H9 (cell line): Measurements from ENCODE around the gene DHRS9. TPM values are rescaled to one million over a fixed set of nuclear protein-coding genes. Genes with fewer than 3 reads are reported as not detected.

Experiments
- DNase-seq: peaks from one replicate; pipeline ENCODE4 v3.0.0-alpha.2; 2017
- H2AFZ ChIP-seq: one replicate; pipeline ENCODE4 v1.6.1; 2013; ENCODE audit warnings: mild to moderate bottlenecking, low read length, control low read depth, moderate library complexity
- H2AK5ac ChIP-seq: 2 replicates; pipeline ENCODE4 v1.6.1; 2013; ENCODE audit warnings: low read length, control low read depth, mixed read lengths; ENCODE audit not compliant: insufficient read length
- H2BK120ac ChIP-seq: one replicate; pipeline ENCODE4 v1.6.1; 2013; ENCODE audit warnings: low read depth, mild to moderate bottlenecking, low read length, control low read depth, inconsistent platforms; ENCODE audit not compliant: poor library complexity, severe bottlenecking
- H2BK12ac ChIP-seq: 2 replicates; pipeline ENCODE4 v1.6.1; 2013; ENCODE audit warnings: low read length, control low read depth, mixed read lengths, low read depth; ENCODE audit not compliant: insufficient read length
- H2BK15ac ChIP-seq: 2 replicates; pipeline ENCODE4 v1.6.1; 2013; ENCODE audit warnings: low read depth, low read length, control low read depth
- H2BK20ac ChIP-seq: one replicate; pipeline ENCODE4 v1.6.1; 2013; ENCODE audit warnings: low read depth, mild to moderate bottlenecking, low read length, control low read depth, inconsistent platforms; ENCODE audit not compliant: poor library complexity, severe bottlenecking
- H2BK5ac ChIP-seq: 2 replicates; pipeline ENCODE4 v1.6.1; 2013; ENCODE audit warnings: low read length, control low read depth, mixed read lengths; ENCODE audit not compliant: insufficient read length
- H3K14ac ChIP-seq: 2 replicates; pipeline ENCODE4 v1.6.1; 2013; ENCODE audit warnings: low read length, control low read depth; ENCODE audit not compliant: insufficient read depth
- H3K18ac ChIP-seq: 2 replicates; pipeline ENCODE4 v1.6.1; 2013; ENCODE audit warnings: low read depth, mild to moderate bottlenecking, mixed read lengths, low read length, control low read depth; ENCODE audit not compliant: insufficient read length
- H3K23ac ChIP-seq: 2 replicates; pipeline ENCODE4 v1.6.1; 2013; ENCODE audit warnings: low read length, control low read depth, mixed read lengths, low read depth; ENCODE audit not compliant: insufficient read length
- H3K23me2 ChIP-seq: 2 replicates; pipeline ENCODE4 v1.6.1; 2013; ENCODE audit warnings: low read depth, mild to moderate bottlenecking, mixed read lengths, low read length, control low read depth; ENCODE audit not compliant: insufficient read length, poor library complexity, severe bottlenecking
- H3K27ac ChIP-seq: 2 replicates; pipeline ENCODE4 v1.5.1; 2013; ENCODE audit warnings: low read length, control low read depth, mixed read lengths, low read depth; ENCODE audit not compliant: insufficient read length
- H3K27me3 ChIP-seq: 2 replicates; pipeline ENCODE4 v1.6.1; 2013; ENCODE audit warnings: low read length, control low read depth, inconsistent platforms; ENCODE audit not compliant: insufficient read depth
- H3K4ac ChIP-seq: 2 replicates; pipeline ENCODE4 v1.6.1; 2013; ENCODE audit warnings: low read depth, mild to moderate bottlenecking, control low read depth, inconsistent platforms, low read length, moderate library complexity
- H3K4me1 ChIP-seq: 2 replicates; pipeline ENCODE4 v1.6.1; 2013; ENCODE audit warnings: low read length, control low read depth, inconsistent platforms; ENCODE audit not compliant: insufficient read depth
- H3K4me2 ChIP-seq: 2 replicates; pipeline ENCODE4 v1.6.1; 2013; ENCODE audit warnings: low read length, control low read depth, mixed read lengths; ENCODE audit not compliant: insufficient read length, insufficient read depth
- H3K56ac ChIP-seq: 2 replicates; pipeline ENCODE4 v1.6.1; 2013; ENCODE audit warnings: low read depth, mild to moderate bottlenecking, mixed read lengths, low read length, control low read depth; ENCODE audit not compliant: insufficient read length
- H3K79me1 ChIP-seq: 2 replicates; pipeline ENCODE4 v1.6.1; 2013; ENCODE audit warnings: low read depth, mild to moderate bottlenecking, moderate library complexity, low read length, control low read depth, inconsistent platforms; ENCODE audit not compliant: insufficient read depth, poor library complexity, severe bottlenecking
- H3K79me2 ChIP-seq: 2 replicates; pipeline ENCODE4 v1.6.1; 2013; ENCODE audit warnings: low read length, control low read depth, inconsistent platforms; ENCODE audit not compliant: insufficient read depth
- H3K9ac ChIP-seq: 2 replicates; pipeline ENCODE4 v1.6.1; 2013; ENCODE audit warnings: low read length, control low read depth, mixed read lengths; ENCODE audit not compliant: insufficient read length; ENCODE audit errors: extremely low read depth
- H3K9me3 ChIP-seq: one replicate; pipeline ENCODE4 v1.6.1; 2013; ENCODE audit warnings: low read depth, low read length, inconsistent platforms; ENCODE audit not compliant: control insufficient read depth
- H3T11ph ChIP-seq: one replicate; pipeline ENCODE4 v1.6.1; 2013; ENCODE audit warnings: mild to moderate bottlenecking, low read length, control low read depth, inconsistent platforms
- H4K20me1 ChIP-seq: one replicate; pipeline ENCODE4 v1.6.1; 2013; ENCODE audit not compliant: control insufficient read depth, insufficient read length, insufficient read depth
- H4K5ac ChIP-seq: 2 replicates; pipeline ENCODE4 v1.6.1; 2013; ENCODE audit warnings: low read depth, mild to moderate bottlenecking, mixed read lengths, low read length, control low read depth; ENCODE audit not compliant: insufficient read length
- H4K8ac ChIP-seq: replicated peaks from 2 replicates; pipeline ENCODE4 v1.6.1; 2013; ENCODE audit warnings: low read length, control low read depth, mixed read lengths, low read depth; ENCODE audit not compliant: insufficient read length
- H4K91ac ChIP-seq: 2 replicates; pipeline ENCODE4 v1.6.1; 2013; ENCODE audit warnings: low read depth, mild to moderate bottlenecking, moderate library complexity, mixed read lengths, low read length, control low read depth; ENCODE audit not compliant: insufficient read length
- H3K27ac Mint-ChIP-seq, 3 experiments: 2 replicates in 2 of 3; 3 replicates in 1 of 3; pipeline ENCODE4 v1.8.0; 2020 to 2021; ENCODE audit warnings: mixed read lengths in 3 of 3, mild to moderate bottlenecking in 1 of 3, moderate library complexity in 1 of 3
- H3K27me3 Mint-ChIP-seq: 2 replicates; pipeline ENCODE4 v1.8.0; 2021; ENCODE audit warnings: low read depth, mild to moderate bottlenecking, moderate library complexity, mixed read lengths
- H3K36me3 Mint-ChIP-seq, 3 experiments: 2 replicates in 2 of 3; 3 replicates in 1 of 3; pipeline ENCODE4 v1.8.0; 2020 to 2021; ENCODE audit warnings: low read depth in 3 of 3, mixed read lengths in 3 of 3; ENCODE audit not compliant: insufficient read depth in 1 of 3
- H3K4me1 Mint-ChIP-seq, 2 experiments: 2 replicates each; pipeline ENCODE4 v1.8.0; 2020; ENCODE audit warnings: mixed read lengths in 2 of 2
- H3K4me3 Mint-ChIP-seq, 2 experiments: 2 replicates in 1 of 2; 3 replicates in 1 of 2; pipeline ENCODE4 v1.8.0; 2020 to 2021; ENCODE audit warnings: mild to moderate bottlenecking in 2 of 2, mixed read lengths in 2 of 2, moderate library complexity in 1 of 2
- H3K9me3 Mint-ChIP-seq, 2 experiments: 2 replicates in 1 of 2; 3 replicates in 1 of 2; pipeline ENCODE4 v1.8.0; 2020; ENCODE audit warnings: mild to moderate bottlenecking in 2 of 2, mixed read lengths in 2 of 2, moderate library complexity in 1 of 2
- WGBS: extraction: QIAGEN DNeasy Blood & Tissue Kit; methylation state at CpG from one replicate; pipeline ENCODE4 v1.1.7; 2013; ENCODE audit warnings: missing lambda C conversion rate, low lambda C conversion rate, mixed read lengths; ENCODE audit not compliant: insufficient read length; ENCODE audit errors: extremely low coverage; 5-methylcytosine and 5-hydroxymethylcytosine counted together
- total RNA-seq: library from RNA; stranded (reverse); gene quantifications from 2 replicates; pipeline ENCODE4 v1.2.1, GENCODE V29; 2021
- TF ChIP-seq, protein P1 (sequence below): fragments of 200-600 bp; sonication (generic); conservative IDR thresholded peaks from 3 replicates; pipeline ENCODE4 v1.8.0; 2021; ENCODE audit warnings: antibody characterized with exemption, mild to moderate bottlenecking

The DHRS9 gene
- total RNA-seq, 1 experiment from 2014 or later, result not detected

DNA sequence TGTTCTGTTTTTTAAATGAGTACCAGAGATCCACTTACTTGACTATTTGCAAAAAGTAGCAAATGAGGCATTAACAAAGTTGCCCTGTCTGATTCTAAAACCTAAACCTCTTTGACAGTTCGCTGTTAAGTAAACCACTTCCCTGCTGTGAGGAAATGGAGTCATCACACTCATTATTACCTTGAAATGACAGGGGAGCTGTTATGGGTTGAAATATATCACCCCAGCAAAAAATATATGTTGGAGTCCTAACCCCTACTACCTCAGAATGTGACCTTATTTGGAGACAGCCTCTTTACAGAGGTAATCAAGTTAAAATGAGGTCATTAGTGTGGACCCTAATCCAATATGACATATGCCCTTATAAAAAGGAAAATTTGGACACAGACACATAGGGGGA, 36.1 kb downstream of the DHRS9 start:
- no peak overlapping the region for H3K27ac ChIP-seq

More for the DNA sequence above, 36.1 kb downstream of the DHRS9 start:
- H3K14ac ChIP-seq, result no peak overlapping the region
- no peak overlapping the region for H2BK12ac ChIP-seq
- no peak overlapping the region for H2AK5ac ChIP-seq
- H4K5ac ChIP-seq, result no peak overlapping the region
- no peak overlapping the region for H3T11ph ChIP-seq
- DNase-seq, result no peak
- no peak overlapping the region for H3K18ac ChIP-seq
- no peak overlapping the region for H3K23ac ChIP-seq
- no peak overlapping the region for H3K9ac ChIP-seq
- no peak overlapping the region for H2BK20ac ChIP-seq
- H2BK120ac ChIP-seq, result no peak overlapping the region
- H4K91ac ChIP-seq, result no peak overlapping the region
- H3K4me2 ChIP-seq, result no peak overlapping the region
- H3K79me2 ChIP-seq, result no peaks in the 10 kb centered on the region
- H3K79me1 ChIP-seq, result no peaks in the 10 kb centered on the region
- no peaks in the 10 kb centered on the region for H3K27me3 ChIP-seq
- H4K8ac ChIP-seq, result no peak overlapping the region
- H3K4me3 Mint-ChIP-seq, result no peak overlapping the region
- no peak overlapping the region for H2BK15ac ChIP-seq
- peaks cover 3 to 7% of the 10 kb centered on the region in 2 experiments for H3K4me1 Mint-ChIP-seq
- H3K4ac ChIP-seq, result no peak overlapping the region
- no peaks in the 10 kb centered on the region for H3K4me1 ChIP-seq
- no peaks in the 10 kb centered on the region for H3K23me2 ChIP-seq
- no peaks in the 10 kb centered on the region for H4K20me1 ChIP-seq
- TF ChIP-seq, protein P1, sequence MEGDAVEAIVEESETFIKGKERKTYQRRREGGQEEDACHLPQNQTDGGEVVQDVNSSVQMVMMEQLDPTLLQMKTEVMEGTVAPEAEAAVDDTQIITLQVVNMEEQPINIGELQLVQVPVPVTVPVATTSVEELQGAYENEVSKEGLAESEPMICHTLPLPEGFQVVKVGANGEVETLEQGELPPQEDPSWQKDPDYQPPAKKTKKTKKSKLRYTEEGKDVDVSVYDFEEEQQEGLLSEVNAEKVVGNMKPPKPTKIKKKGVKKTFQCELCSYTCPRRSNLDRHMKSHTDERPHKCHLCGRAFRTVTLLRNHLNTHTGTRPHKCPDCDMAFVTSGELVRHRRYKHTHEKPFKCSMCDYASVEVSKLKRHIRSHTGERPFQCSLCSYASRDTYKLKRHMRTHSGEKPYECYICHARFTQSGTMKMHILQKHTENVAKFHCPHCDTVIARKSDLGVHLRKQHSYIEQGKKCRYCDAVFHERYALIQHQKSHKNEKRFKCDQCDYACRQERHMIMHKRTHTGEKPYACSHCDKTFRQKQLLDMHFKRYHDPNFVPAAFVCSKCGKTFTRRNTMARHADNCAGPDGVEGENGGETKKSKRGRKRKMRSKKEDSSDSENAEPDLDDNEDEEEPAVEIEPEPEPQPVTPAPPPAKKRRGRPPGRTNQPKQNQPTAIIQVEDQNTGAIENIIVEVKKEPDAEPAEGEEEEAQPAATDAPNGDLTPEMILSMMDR, result no peak
- H3K27me3 Mint-ChIP-seq, result peaks cover 16% of the 10 kb centered on the region
- no peaks in the 10 kb centered on the region for H3K9me3 Mint-ChIP-seq
- H2AFZ ChIP-seq, result no peak overlapping the region
- no peaks in the 10 kb centered on the region for H3K9me3 ChIP-seq
- H2BK5ac ChIP-seq, result no peak overlapping the region
- no peak overlapping the region for H3K56ac ChIP-seq
- no peak overlapping the region for H3K27ac Mint-ChIP-seq
- no CpG with 5 or more reads among the region's 1 CpG for WGBS
- no peaks in the 10 kb centered on the region for H3K36me3 Mint-ChIP-seq
